Naive B cell (primary cell): ENCODE data around the gene C11orf52. TPM values are rescaled to one million over a fixed set of nuclear protein-coding genes. Genes with fewer than 3 reads are reported as not detected.
"Not testable (repeated sequence)": the region's sequence is repeated elsewhere in the genome, so short reads cannot be mapped to it uniquely, and the experiment has no call there.

ENCODE experiments used
- ATAC-seq, 2 donors: fragments of 150-1000 bp; cut with Tn5 transposase; 2 replicates each; pipeline ENCODE4 v1.10.0; 2021; ENCODE audit warnings: low read depth in 2 of 2, mild to moderate bottlenecking in 2 of 2, moderate library complexity in 2 of 2
- DNase-seq: peaks from one replicate; pipeline ENCODE4 v3.0.0; 2022
- H3K27ac Mint-ChIP-seq, 6 donors: one replicate each; pipeline ENCODE4 v1.8.0; 2020 to 2022; ENCODE audit warnings: mild to moderate bottlenecking in 6 of 6, mixed read lengths in 6 of 6, moderate library complexity in 5 of 6, inconsistent platforms in 2 of 6
- H3K27me3 Mint-ChIP-seq, 3 donors: one replicate each; pipeline ENCODE4 v1.8.0; 2021 to 2022; ENCODE audit warnings: mixed read lengths in 3 of 3, mild to moderate bottlenecking in 1 of 3
- H3K36me3 Mint-ChIP-seq, 2 donors: one replicate each; pipeline ENCODE4 v1.8.0; 2020 to 2022; ENCODE audit warnings: mixed read lengths in 2 of 2, inconsistent platforms in 1 of 2, mild to moderate bottlenecking in 1 of 2
- H3K4me1 Mint-ChIP-seq, 3 donors: one replicate each; pipeline ENCODE4 v1.8.0; 2020 to 2022; ENCODE audit warnings: mixed read lengths in 3 of 3, inconsistent platforms in 1 of 3, mild to moderate bottlenecking in 1 of 3, moderate library complexity in 1 of 3
- H3K4me3 Mint-ChIP-seq, 8 donors: one replicate each; pipeline ENCODE4 v1.8.0; 2020 to 2022; ENCODE audit warnings: mild to moderate bottlenecking in 8 of 8, mixed read lengths in 8 of 8, moderate library complexity in 8 of 8, inconsistent platforms in 2 of 8
- H3K9me3 Mint-ChIP-seq, 7 donors: one replicate each; pipeline ENCODE4 v1.8.0; 2020 to 2022; ENCODE audit warnings: mixed read lengths in 7 of 7, mild to moderate bottlenecking in 5 of 7, inconsistent platforms in 2 of 7, moderate library complexity in 1 of 7
- polyA plus RNA-seq, 6 donors: library from polyadenylated mRNA; unstranded; fragments of 300-500 nt; fragmentation: Illumina TruSeq; gene quantifications; one replicate each; pipeline ENCODE4 v1.2.3, GENCODE V29; 2021; ENCODE audit warnings: low read depth in 6 of 6

The C11orf52 gene, protein sequence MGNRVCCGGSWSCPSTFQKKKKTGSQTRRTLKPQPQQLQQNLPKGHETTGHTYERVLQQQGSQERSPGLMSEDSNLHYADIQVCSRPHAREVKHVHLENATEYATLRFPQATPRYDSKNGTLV
- polyA plus RNA-seq: not detected

DNA sequence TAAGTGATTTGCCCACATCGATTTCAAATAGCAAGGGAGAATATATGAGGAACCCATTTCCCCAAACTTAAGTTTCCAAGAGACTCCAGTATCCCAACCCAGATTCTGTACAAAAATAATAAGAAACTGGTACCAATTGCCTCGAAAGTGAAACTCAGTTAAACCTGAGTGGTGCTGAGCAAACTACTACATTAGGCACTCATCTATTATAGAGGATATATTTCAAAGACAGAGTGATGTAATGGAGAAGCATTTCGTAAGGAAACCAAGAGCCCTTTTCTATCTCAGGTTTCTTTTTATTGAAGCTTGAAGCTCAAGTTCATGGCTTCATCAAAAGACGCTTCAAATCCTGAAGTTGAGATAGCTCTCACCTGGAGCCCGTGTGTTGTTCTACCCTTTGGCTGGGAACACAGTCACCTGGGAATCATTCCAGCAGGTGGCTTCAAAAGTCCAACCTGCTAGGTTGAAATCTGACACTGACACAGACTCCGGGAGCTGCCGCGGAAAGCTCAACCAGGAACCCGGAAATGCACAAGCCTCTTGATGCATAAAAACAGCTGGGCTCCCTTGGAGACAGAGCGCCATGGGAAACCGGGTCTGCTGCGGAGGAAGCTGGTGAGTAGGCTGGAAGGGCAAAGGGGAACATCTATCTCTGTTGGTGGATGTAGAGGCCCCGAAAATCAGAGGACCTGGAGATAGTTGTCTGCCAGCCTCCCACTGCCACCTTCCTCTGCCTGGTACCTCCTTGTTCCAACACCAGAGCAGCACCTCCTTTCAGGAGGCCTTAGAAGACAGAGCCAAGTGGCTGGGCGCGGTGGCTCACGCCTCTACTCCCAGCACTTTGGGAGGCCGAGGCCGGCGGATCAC, at the start of gene C11orf52:
C11orf52 (plus strand) TSS at position 524 of the 867 bp plus-strand sequence; CDS start at position 584, 60 bp downstream.
- Mint-ChIP-seq H3K4me3 (no peak within 1 kb of the TSS), H3K27ac (peak within 1 kb of the TSS in 1 of 6 donors; percentile 6), H3K4me1 (peaks cover 0 to 4% (median 0%) of the 10 kb centered on the region in 3 donors), H3K9me3 (peaks cover 0 to 3% (median 0%) of the 10 kb centered on the region in 7 donors), H3K36me3 (no peaks in the 10 kb centered on the region), H3K27me3 (peaks cover 40 to 67% (median 45%) of the 10 kb centered on the region in 3 donors)
- no peak for DNase-seq
- ATAC-seq: no peak

DNA sequence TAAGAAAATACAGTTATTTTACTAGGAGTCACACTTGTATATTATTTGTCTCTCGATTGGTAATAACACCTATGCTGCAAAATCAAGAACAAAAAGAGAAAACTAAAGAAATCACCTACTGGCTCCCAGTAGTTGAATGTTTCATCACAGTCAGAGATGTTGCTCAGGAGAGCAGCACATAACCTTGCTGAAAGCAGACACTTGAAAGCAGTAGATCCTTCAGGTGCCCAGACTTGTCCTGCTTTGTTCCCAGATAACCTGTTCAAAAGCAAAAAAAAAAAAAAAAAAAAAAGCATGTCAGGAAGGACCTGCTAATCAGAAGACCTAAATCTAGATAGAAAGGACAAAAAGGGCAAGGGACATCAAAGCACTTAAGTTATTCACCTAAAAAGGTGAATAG, 48.6 kb upstream of the C11orf52 start:
- Mint-ChIP-seq H3K4me3 (peak overlapping the region in 5 of 8 donors; percentile 9 to 93 (median 59)), H3K27me3 (no peaks in the 10 kb centered on the region), H3K4me1 (peaks cover 14 to 34% (median 23%) of the 10 kb centered on the region in 3 donors), H3K27ac (peak overlapping the region in 2 of 6 donors; percentile 44 to 86), H3K9me3 (no peaks in the 10 kb centered on the region), H3K36me3 (peaks cover 10 to 22% of the 10 kb centered on the region in 2 donors)
- no peak for DNase-seq
- no peak for ATAC-seq

DNA sequence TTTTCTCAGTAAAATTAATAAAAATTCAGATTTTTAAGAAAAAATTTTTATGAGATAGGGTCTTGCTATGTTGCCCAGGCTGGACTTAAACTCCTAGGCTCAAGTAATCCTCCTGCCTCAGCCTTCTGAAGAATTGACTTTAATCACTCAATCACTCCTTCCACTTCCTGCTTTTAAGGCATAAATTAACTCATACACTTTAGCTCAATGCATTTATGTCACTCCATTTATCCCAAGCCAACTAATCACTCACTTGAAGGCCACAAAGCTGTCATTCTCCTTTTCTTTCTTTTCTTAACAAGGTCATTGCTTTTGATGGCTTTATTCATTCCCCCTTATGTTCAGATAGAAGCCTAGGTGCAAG, 48.2 kb upstream of the C11orf52 start:
- no peaks in the 10 kb centered on the region for H3K9me3 Mint-ChIP-seq
- H3K4me1 Mint-ChIP-seq: peaks cover 14 to 34% (median 23%) of the 10 kb centered on the region in 3 donors
- ATAC-seq: peak in 1 of 2 donors; percentile 1
- no peak for DNase-seq
- peak overlapping the region; percentile 91 to 96 (median 94) for H3K4me3 Mint-ChIP-seq
- H3K27me3 Mint-ChIP-seq: no peaks in the 10 kb centered on the region
- H3K27ac Mint-ChIP-seq: peak overlapping the region; percentile 86 to 98 (median 94)
- peaks cover 10 to 22% of the 10 kb centered on the region in 2 donors for H3K36me3 Mint-ChIP-seq

DNA sequence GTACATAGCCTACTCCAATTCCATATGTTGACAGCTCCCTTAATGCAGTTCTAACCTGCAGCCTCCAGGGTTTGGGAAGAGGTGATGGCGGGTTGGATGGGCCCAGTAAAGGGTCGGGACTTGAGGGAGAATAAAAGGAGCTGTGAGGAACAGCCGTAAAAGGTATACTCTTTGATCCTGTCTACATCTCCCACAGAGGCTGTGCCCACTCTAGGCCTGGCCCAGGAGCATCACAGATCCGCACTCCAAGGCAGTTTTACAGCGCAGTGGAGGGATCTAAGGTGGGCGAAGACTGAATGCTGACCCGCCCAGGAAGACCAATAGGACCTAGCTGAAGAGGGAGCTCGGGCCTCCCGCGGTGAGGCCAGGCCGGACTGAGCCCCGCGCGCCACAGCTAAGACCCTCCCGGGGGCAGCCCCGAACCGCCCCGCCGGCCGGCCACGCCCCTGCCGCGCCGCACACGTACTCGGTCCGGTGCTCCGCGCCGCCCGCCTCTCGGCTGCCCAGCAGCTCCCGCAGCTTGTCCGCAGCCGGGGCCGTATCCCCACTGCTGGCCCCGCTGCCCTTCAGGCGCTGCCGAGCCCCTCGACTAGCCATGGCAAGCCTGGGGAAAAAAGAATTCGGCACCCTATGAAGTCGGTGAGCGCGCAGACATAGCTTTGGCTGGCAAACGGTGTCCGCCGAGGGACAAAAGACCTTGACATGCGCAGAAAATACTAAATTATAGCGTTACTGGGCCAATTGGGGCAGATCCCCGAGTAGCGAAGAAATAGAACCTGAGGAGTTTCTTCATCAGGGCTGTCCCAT, 47.6 kb upstream of the C11orf52 start, which contains the start of gene ALG9:
ALG9 (minus strand) TSS at position 696 of the 807 bp plus-strand sequence; CDS start at position 597, 99 bp downstream.
- peak; percentile 85 for DNase-seq
- Mint-ChIP-seq H3K4me1 (peaks cover 14 to 34% (median 23%) of the 10 kb centered on the region in 3 donors), H3K27ac (peak within 1 kb of the TSS; percentile 86 to 98 (median 94)), H3K36me3 (peaks cover 10 to 21% of the 10 kb centered on the region in 2 donors), H3K9me3 (no peaks in the 10 kb centered on the region), H3K4me3 (peak within 1 kb of the TSS; percentile 91 to 96 (median 94)), H3K27me3 (no peaks in the 10 kb centered on the region)
- ATAC-seq: peak; percentile 83 to 88

DNA sequence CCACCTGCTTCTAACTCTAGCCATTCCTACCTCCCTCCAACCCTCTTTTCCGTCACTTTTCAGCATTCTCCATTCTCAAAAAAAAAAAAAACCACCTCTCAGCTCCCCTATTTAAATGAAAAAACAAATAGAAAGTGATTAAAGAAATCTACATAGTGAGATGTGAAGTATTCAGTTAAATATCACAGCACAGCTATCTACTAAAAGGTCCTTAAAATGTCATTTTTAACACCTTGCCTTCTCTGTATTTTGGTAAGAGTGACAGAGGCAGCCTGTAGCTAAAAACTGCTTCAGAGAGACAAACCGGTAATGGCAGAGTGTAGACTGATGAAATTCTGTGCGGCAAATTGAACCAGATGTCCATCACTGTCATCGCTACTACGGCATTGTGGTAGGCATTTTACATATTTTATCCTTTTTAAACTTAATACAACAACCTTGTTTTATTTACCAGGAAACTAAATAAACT, 47.0 kb upstream of the C11orf52 start:
- Mint-ChIP-seq H3K27ac (peak overlapping the region; percentile 86 to 98 (median 92)), H3K27me3 (no peaks in the 10 kb centered on the region), H3K36me3 (peaks cover 10 to 16% of the 10 kb centered on the region in 2 donors), H3K4me3 (peak overlapping the region; percentile 91 to 96 (median 94)), H3K9me3 (no peaks in the 10 kb centered on the region), H3K4me1 (peaks cover 14 to 34% (median 23%) of the 10 kb centered on the region in 3 donors)
- DNase-seq: no peak
- ATAC-seq: no peak

DNA sequence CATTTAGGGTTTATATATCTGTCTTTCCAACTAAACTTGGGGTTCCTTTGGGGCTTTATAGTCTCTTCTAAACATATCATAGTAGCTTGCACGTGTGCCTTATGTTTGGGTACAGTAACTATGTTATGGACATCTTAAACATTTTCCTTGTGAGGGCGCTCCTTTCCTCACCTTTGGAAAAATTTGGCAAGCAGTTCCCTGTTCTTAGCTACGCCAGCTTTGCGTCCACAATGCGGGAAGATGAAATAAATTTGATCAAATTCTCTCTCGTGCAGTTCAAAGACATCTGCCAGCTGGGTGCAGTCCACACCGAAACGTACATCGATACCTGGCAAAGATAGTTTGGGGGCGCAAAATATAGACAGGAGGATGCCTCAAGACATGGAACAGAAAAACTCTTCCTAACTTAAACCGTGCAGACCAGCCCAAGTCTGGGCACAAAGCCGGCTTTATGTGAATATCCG, 40.3 kb upstream of the C11orf52 start:
- ATAC-seq: no peak
- peaks cover 0 to 6% (median 0%) of the 10 kb centered on the region in 7 donors for H3K9me3 Mint-ChIP-seq
- H3K27ac Mint-ChIP-seq: peak overlapping the region; percentile 98 to 100 (median 100)
- peak overlapping the region; percentile 82 to 100 (median 96) for H3K4me3 Mint-ChIP-seq
- H3K27me3 Mint-ChIP-seq: no peaks in the 10 kb centered on the region
- peaks cover 12 to 22% (median 14%) of the 10 kb centered on the region in 3 donors for H3K4me1 Mint-ChIP-seq
- DNase-seq: no peak
- no peaks in the 10 kb centered on the region for H3K36me3 Mint-ChIP-seq

DNA sequence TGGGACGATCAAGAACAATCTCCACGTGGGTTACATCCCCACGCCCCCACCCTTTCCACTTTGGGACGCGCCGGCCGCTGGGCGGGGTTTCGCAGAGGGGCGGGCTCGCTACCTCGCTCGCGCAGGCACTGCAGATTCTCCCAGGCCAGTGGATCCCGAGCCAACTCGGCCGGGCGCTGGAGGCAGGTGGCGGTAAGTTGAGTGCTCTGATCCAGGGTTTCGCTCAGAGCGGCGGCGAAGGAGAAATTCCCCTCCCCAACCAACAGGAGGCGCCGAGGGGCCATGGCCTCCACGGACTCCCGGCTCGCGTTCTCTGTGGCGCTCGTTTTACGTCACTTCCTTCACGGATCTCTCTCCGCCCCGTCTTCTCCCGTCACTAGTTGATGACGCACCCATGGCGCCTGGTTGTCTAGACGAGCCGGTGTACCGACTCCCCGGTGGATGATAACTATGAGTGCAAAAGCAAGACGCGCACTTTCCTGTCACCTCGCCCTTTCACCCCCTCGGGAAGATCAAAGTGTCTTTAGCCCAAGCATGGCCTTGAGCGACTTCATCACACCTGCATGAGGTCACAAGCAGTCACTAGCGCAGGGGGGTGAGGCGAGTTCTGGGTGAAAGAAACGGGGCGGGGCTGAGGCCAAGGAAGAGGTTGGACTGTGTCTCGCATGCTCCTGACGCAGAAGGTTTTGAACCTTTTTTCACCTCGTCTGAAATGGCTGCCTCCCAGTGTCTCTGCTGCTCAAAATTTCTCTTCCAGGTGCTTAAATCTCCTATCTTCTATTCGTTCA, 39.7 kb upstream of the C11orf52 start, which contains the start of the genes CFAP68 and FDXACB1:
CFAP68 (plus strand) TSS at position 693 of the 788 bp plus-strand sequence; CDS start at position 713, 20 bp downstream.
FDXACB1 (minus strand) TSS at position 317 of the 788 bp plus-strand sequence; CDS start at position 284, 33 bp downstream.
- peak within 1 kb of the TSS; percentile 82 to 100 (median 96) for H3K4me3 Mint-ChIP-seq
- ATAC-seq (peak; percentile 83 to 85), DNase-seq (peak; percentile 97)
- H3K27ac Mint-ChIP-seq: peak within 1 kb of the TSS; percentile 98 to 100 (median 100)
- peaks cover 9 to 22% (median 14%) of the 10 kb centered on the region in 3 donors for H3K4me1 Mint-ChIP-seq
- no peaks in the 10 kb centered on the region for H3K36me3 Mint-ChIP-seq
- H3K27me3 Mint-ChIP-seq: no peaks in the 10 kb centered on the region
- H3K9me3 Mint-ChIP-seq: peaks cover 0 to 6% (median 0%) of the 10 kb centered on the region in 7 donors

DNA sequence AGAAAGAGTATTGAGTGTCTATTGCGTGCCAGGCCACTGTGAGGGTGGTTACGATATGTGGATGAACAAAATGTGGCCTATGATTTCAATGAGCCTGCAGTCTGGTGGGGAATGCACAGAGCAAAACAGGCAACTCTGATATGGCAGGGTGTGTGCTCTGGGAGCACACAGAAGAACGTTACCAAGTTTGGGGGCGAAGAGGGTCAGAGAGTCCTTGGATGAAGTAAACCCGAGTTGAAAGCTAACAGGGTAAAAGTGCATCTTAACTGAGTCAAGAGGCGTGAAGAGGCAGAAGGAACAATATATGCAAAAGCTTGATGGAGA, 39.1 kb upstream of the C11orf52 start:
- ATAC-seq: peak in 1 of 2 donors; percentile 3
- DNase-seq: no peak
- no peaks in the 10 kb centered on the region for H3K27me3 Mint-ChIP-seq
- peaks cover 9 to 22% (median 14%) of the 10 kb centered on the region in 3 donors for H3K4me1 Mint-ChIP-seq
- peak overlapping the region; percentile 82 to 100 (median 96) for H3K4me3 Mint-ChIP-seq
- peak overlapping the region; percentile 98 to 100 (median 100) for H3K27ac Mint-ChIP-seq
- no peaks in the 10 kb centered on the region for H3K36me3 Mint-ChIP-seq
- peaks cover 0 to 6% (median 0%) of the 10 kb centered on the region in 7 donors for H3K9me3 Mint-ChIP-seq

DNA sequence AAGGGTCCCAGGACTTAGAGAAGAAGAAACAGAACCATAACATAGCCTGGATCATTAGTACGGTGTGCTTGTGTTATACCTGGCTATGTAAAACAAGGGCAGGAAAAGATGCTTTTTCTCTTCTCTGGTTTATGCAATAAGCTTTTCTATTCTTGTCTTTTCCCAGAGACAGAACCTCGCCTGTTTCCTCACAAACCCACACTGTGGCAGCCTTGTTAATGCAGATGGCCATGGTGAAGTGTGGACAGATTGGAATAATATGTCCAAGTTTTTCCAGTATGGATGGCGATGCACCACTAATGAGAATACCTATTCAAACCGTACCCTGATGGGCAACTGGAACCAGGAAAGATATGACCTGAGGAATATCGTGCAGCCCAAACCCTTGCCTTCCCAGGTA, 36.5 kb upstream of the C11orf52 start:
- Mint-ChIP-seq H3K9me3 (peaks cover 0 to 6% (median 0%) of the 10 kb centered on the region in 7 donors), H3K4me1 (peaks cover 9 to 22% (median 14%) of the 10 kb centered on the region in 3 donors), H3K36me3 (no peaks in the 10 kb centered on the region), H3K27me3 (no peaks in the 10 kb centered on the region), H3K4me3 (peak overlapping the region in 1 of 8 donors; percentile 22), H3K27ac (no peak overlapping the region)
- ATAC-seq: no peak
- DNase-seq: no peak

DNA sequence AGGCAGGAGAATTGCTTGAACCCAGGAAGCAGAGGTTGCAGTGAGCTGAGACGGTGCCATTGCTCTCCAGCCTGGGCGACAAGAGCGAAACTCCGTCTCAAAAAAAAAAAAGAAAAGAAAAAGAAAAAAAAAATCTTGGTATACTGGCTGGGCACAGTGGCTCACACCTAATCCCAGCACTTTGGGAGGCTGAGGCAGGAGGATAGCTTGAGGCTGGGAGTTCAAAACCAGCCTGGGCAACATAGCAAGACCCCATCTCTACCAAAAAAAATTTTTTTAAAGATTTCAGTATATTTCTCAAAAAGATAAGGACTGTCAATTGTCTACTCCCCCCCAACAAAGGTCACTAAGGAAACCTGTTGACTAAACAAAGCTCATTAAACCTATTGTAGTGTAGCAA, 33.7 kb upstream of the C11orf52 start:
- H3K9me3 Mint-ChIP-seq, DNase-seq, ATAC-seq, H3K27ac Mint-ChIP-seq, H3K36me3 Mint-ChIP-seq, H3K4me1 Mint-ChIP-seq, H3K4me3 Mint-ChIP-seq, H3K27me3 Mint-ChIP-seq: not testable (repeated sequence)

DNA sequence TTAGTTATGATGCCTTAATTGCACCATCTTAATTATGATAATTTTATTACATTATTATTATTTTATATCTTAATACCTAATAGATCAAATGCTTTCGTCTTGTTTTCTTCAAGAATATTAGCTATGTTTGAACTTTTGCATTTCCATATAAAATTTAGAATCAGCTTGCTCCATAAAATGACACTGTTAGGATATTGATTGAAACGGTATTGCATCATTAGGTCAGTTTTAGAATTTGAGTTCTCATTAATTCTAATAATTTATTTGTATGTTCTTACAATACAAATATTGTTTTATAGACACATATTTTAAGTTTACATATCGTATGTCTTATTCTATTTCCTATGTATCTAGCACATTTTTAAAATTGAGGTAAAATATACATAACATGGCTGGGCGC, 32.7 kb upstream of the C11orf52 start:
- H3K36me3 Mint-ChIP-seq: no peaks in the 10 kb centered on the region
- H3K4me3 Mint-ChIP-seq: no peak overlapping the region
- ATAC-seq (no peak), DNase-seq (no peak)
- peaks cover 0 to under 1% (median 0%) of the 10 kb centered on the region in 3 donors for H3K4me1 Mint-ChIP-seq
- H3K27ac Mint-ChIP-seq: no peak overlapping the region
- H3K9me3 Mint-ChIP-seq: no peaks in the 10 kb centered on the region
- H3K27me3 Mint-ChIP-seq: no peaks in the 10 kb centered on the region

DNA sequence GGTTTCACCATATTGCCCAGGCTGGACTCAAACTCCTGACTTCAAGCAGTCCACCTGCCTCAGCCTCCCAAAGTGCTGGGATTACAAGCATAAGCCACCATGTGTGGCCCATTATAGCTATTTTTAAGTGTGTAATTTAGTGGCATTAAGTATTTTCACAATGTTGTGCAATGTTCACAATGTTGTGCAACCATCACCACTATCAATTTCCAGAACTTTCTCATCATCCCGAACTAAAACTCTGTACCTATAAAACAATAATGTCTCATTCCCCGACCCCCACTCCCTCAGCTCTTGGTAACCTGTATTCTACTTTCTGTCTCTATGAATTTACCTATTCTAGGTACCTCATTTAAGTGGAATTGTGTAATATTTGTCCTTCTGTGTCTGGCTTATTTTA, 31.9 kb upstream of the C11orf52 start:
- no peaks in the 10 kb centered on the region for H3K36me3 Mint-ChIP-seq

More for the DNA sequence above, 31.9 kb upstream of the C11orf52 start:
- no peak for ATAC-seq
- Mint-ChIP-seq H3K4me3 (no peak overlapping the region), H3K9me3 (peaks cover 0 to 3% (median 0%) of the 10 kb centered on the region in 7 donors), H3K27ac (no peak overlapping the region), H3K27me3 (no peaks in the 10 kb centered on the region), H3K4me1 (no peaks in the 10 kb centered on the region)
- DNase-seq: no peak
